K562 (cell line): ENCODE results near the gene HES3. TPM values are rescaled to one million over a fixed set of nuclear protein-coding genes. Genes with fewer than 3 reads are reported as not detected.

Experiments
- CBX3 ChIP-seq, 2 experiments: IDR thresholded peaks; 1 replicate in 1 of 2; 2 replicates in 1 of 2; pipeline ENCODE4 v1.6.1; 2012; ENCODE audit warnings: inconsistent platforms in 2 of 2, low read length in 2 of 2, borderline replicate concordance in 1 of 2, control low read depth in 1 of 2
- CREB1 ChIP-seq, 2 experiments: sonication (generic) in 1 of 2; formaldehyde crosslinking in 1 of 2; IDR thresholded peaks; 2 replicates each; pipeline versions ENCODE4 v1.6.1 to v1.8.0; 2012 to 2022; ENCODE audit warnings: inconsistent platforms in 1 of 2, mild to moderate bottlenecking in 1 of 2, missing genetic modification reagents in 1 of 2, moderate library complexity in 1 of 2
- GABPB1 ChIP-seq: sonication (generic); formaldehyde crosslinking; IDR thresholded peaks from 2 replicates; pipeline ENCODE4 v1.8.0; 2022; ENCODE audit warnings: mild to moderate bottlenecking, missing genetic modification reagents
- HNRNPLL ChIP-seq: fragments of 200-400 bp; formaldehyde crosslinking; IDR thresholded peaks from 2 replicates; pipeline ENCODE4 v1.6.1; 2017; ENCODE audit warnings: low read length, low read depth, mild to moderate bottlenecking; ENCODE audit not compliant: poor library complexity, severe bottlenecking
- JUN ChIP-seq, 2 experiments: sonication (generic) in 1 of 2; formaldehyde crosslinking in 1 of 2; IDR thresholded peaks; 2 replicates each; pipeline versions ENCODE4 v1.6.1 to v1.8.0; 2012 to 2022; ENCODE audit warnings: borderline replicate concordance in 2 of 2, mild to moderate bottlenecking in 2 of 2, improper control_type of control experiment in 1 of 2, low read depth in 1 of 2, low read length in 1 of 2, missing genetic modification reagents in 1 of 2
- MAFG ChIP-seq: fragments of 450-650 bp; conservative IDR thresholded peaks from 2 replicates; pipeline ENCODE4 v1.6.1; 2016; ENCODE audit warnings: missing genetic modification characterization, missing compliant biosample characterization
- MTA3 ChIP-seq: fragments of 450-650 bp; formaldehyde crosslinking; IDR thresholded peaks from 2 replicates; pipeline ENCODE4 v1.6.1; 2017; ENCODE audit warnings: mild to moderate bottlenecking, borderline replicate concordance
- MXI1 ChIP-seq: IDR thresholded peaks from 2 replicates; pipeline ENCODE4 v1.6.1; 2011; ENCODE audit warnings: low read depth, mild to moderate bottlenecking, improper control_type of control experiment, low read length
- PHF21A ChIP-seq: fragments of 450-650 bp; IDR thresholded peaks from 2 replicates; pipeline ENCODE4 v1.6.1; 2017; ENCODE audit warnings: low read depth, borderline replicate concordance
- PRMT5 ChIP-seq: sonication (generic); formaldehyde crosslinking; IDR thresholded peaks from 2 replicates; pipeline ENCODE4 v1.5.0; 2020; ENCODE audit warnings: missing genetic modification reagents
- TAF15 ChIP-seq: fragments of 200-400 bp; formaldehyde crosslinking; IDR thresholded peaks from 2 replicates; pipeline ENCODE4 v1.6.1; 2017; ENCODE audit warnings: mild to moderate bottlenecking, low read depth, low read length, moderate library complexity
- TBP ChIP-seq: optimal IDR thresholded peaks from 2 replicates; pipeline ENCODE3; 2011; ENCODE audit warnings: low read depth, low read length, improper control_type of control experiment
- ZBTB1 ChIP-seq: sonication (generic); formaldehyde crosslinking; IDR thresholded peaks from 2 replicates; pipeline ENCODE4 v1.8.1; 2023; ENCODE audit warnings: missing genetic modification reagents, low read depth, mild to moderate bottlenecking, borderline replicate concordance
- ZNF175 ChIP-seq: fragments of 200-800 bp; sonication (Bioruptor generic); IDR thresholded peaks from 2 replicates; pipeline ENCODE4 v1.6.1; 2016; ENCODE audit warnings: low read depth, mild to moderate bottlenecking, missing genetic modification characterization, missing compliant biosample characterization
- ZNF197 ChIP-seq: fragments of 200-800 bp; sonication (Bioruptor generic); IDR thresholded peaks from 2 replicates; pipeline ENCODE4 v1.6.1; 2016; ENCODE audit warnings: low read depth, missing genetic modification characterization, missing compliant biosample characterization
- polyA plus RNA-seq, 8 experiments: library from polyadenylated mRNA; depleted of rRNA in 4 of 8; stranded (reverse) in 5 of 8; unstranded in 3 of 8; fragments of >200 nt; fragmentation: Nextera tagmentation in 2 of 8; fragmentation: Illumina TruSeq in 1 of 8; extraction: Ambion mirVana in 2 of 8; extraction: Trizol in 1 of 8; gene quantifications; 2 replicates each; pipeline versions ENCODE4 v1.2.1 to v1.2.3, GENCODE V29; 2011 to 2014; ENCODE audit warnings: inconsistent platforms in 1 of 8, missing spikeins in 1 of 8
- total RNA-seq, 7 experiments: library from RNA; depleted of rRNA in 6 of 7; stranded (reverse); fragments of >200 nt in 6 of 7; fragmentation: Illumina TruSeq in 2 of 7; extraction: Trizol in 2 of 7; gene quantifications; 2 replicates each; pipeline versions ENCODE4 v1.2.1 to v1.2.3, GENCODE V29; 2011 to 2021; ENCODE audit warnings: low replicate concordance in 1 of 7
- TF ChIP-seq, protein P1 (sequence below): conservative IDR thresholded peaks from 2 replicates; pipeline ENCODE4 v1.6.1; 2011; ENCODE audit warnings: low read depth, mild to moderate bottlenecking, low read length; ENCODE audit not compliant: control insufficient read depth
- TF ChIP-seq, protein P2 (sequence below), 2 experiments: fragments of 450-650 bp; conservative IDR thresholded peaks; 2 replicates each; pipeline ENCODE4 v1.6.1; 2017; ENCODE audit warnings: mild to moderate bottlenecking in 2 of 2, moderate library complexity in 2 of 2
- TF ChIP-seq, protein P3 (sequence below): sonication (generic); IDR thresholded peaks from 2 replicates; pipeline ENCODE4 v1.6.1; 2016
- TF ChIP-seq, protein P4 (sequence below): sonication (generic); formaldehyde crosslinking; IDR thresholded peaks from 2 replicates; pipeline ENCODE4 v1.8.0; 2022; ENCODE audit warnings: mild to moderate bottlenecking, missing genetic modification reagents
- TF ChIP-seq, protein P5 (sequence below): sonication (generic); formaldehyde crosslinking; IDR thresholded peaks from 2 replicates; pipeline ENCODE4 v1.9.0; 2022; ENCODE audit warnings: mild to moderate bottlenecking, missing genetic modification reagents

The HES3 gene
- total and polyA plus RNA-seq, 9 of the 15 experiments (the other 6 are each of a cell fraction or from before 2014, with no cell fraction given), result not detected

DNA sequence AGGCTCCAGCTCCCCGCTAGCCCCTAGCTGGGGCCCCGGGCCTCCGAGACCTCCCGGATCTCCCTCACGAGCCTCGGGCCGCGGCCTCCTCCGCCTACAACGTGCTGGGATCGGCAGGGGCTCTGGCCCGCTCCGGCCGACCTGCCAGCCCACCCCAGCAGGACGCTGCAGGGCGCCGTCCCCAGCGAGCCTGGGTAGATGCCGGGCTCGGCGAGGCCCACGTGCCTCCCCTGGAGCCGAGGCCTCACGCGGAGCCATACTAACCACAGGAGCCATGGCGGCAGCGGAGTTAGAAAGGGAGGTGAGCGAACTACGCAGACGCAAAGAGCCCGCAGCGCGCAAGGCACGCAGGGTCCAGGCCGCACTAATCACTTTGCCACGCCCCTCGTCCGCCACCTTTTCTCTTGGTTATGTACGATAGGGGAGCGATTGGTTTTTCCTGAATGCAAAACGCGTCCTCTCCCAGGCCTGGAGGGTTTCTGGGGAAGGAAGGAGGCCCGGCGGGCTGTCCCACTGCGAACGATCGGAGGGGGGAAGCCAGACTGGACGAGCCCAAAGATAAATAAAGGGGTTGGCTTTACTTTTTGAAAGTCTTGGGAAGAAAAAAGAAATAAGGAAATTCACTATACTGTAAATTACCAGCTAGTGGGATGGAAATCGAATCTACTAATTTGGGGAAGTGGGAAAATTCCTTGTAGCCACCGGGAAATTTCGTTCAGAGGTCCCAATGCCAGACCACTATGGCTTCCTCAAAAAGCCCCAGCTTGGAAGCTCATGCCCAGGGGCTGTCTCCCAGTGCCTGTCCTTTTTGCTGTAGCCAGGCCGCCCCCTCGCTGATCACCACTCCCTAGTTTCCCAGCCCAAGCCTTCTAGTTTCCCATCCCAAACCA is 44.4 kb upstream of the HES3 start, which contains the start of gene RPL22 (continued):
- TF ChIP-seq, protein P1, sequence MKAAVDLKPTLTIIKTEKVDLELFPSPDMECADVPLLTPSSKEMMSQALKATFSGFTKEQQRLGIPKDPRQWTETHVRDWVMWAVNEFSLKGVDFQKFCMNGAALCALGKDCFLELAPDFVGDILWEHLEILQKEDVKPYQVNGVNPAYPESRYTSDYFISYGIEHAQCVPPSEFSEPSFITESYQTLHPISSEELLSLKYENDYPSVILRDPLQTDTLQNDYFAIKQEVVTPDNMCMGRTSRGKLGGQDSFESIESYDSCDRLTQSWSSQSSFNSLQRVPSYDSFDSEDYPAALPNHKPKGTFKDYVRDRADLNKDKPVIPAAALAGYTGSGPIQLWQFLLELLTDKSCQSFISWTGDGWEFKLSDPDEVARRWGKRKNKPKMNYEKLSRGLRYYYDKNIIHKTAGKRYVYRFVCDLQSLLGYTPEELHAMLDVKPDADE, result peak; percentile 90
- no peak; the same call in 1 of the 2 replicates for TF ChIP-seq PHF21A
- peak; percentile 53 for TF ChIP-seq MXI1
- TF ChIP-seq, protein P2, sequence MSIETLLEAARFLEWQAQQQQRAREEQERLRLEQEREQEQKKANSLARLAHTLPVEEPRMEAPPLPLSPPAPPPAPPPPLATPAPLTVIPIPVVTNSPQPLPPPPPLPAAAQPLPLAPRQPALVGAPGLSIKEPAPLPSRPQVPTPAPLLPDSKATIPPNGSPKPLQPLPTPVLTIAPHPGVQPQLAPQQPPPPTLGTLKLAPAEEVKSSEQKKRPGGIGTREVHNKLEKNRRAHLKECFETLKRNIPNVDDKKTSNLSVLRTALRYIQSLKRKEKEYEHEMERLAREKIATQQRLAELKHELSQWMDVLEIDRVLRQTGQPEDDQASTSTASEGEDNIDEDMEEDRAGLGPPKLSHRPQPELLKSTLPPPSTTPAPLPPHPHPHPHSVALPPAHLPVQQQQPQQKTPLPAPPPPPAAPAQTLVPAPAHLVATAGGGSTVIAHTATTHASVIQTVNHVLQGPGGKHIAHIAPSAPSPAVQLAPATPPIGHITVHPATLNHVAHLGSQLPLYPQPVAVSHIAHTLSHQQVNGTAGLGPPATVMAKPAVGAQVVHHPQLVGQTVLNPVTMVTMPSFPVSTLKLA (conservative IDR thresholded peaks at IDR 0.05), result peak; percentile 94 to 97
- TF ChIP-seq TAF15, result no peak
- TF ChIP-seq JUN (IDR thresholded peaks at IDR 0.05; ENCODE audit: borderline replicate concordance, low read depth, low read length), result peak; percentile 70; the same call in 1 of the 2 replicates
- TF ChIP-seq JUN (CRISPR knock-in tag; IDR thresholded peaks at IDR 0.05; ENCODE audit: borderline replicate concordance), result peak; percentile 81; the same call in 1 of the 2 replicates
- peak; percentile 100 for TF ChIP-seq HNRNPLL
- TF ChIP-seq, protein P3, sequence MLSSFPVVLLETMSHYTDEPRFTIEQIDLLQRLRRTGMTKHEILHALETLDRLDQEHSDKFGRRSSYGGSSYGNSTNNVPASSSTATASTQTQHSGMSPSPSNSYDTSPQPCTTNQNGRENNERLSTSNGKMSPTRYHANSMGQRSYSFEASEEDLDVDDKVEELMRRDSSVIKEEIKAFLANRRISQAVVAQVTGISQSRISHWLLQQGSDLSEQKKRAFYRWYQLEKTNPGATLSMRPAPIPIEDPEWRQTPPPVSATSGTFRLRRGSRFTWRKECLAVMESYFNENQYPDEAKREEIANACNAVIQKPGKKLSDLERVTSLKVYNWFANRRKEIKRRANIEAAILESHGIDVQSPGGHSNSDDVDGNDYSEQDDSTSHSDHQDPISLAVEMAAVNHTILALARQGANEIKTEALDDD, result peak; percentile 3; the same call in 1 of the 2 replicates
- TF ChIP-seq, protein P4, sequence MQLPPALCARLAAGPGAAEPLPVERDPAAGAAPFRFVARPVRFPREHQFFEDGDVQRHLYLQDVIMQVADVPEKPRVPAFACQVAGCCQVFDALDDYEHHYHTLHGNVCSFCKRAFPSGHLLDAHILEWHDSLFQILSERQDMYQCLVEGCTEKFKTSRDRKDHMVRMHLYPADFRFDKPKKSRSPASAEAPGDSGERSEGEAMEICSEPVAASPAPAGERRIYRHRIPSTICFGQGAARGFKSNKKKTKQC, result peak; percentile 93
- peak; percentile 84 for TF ChIP-seq GABPB1
- TF ChIP-seq, protein P5, sequence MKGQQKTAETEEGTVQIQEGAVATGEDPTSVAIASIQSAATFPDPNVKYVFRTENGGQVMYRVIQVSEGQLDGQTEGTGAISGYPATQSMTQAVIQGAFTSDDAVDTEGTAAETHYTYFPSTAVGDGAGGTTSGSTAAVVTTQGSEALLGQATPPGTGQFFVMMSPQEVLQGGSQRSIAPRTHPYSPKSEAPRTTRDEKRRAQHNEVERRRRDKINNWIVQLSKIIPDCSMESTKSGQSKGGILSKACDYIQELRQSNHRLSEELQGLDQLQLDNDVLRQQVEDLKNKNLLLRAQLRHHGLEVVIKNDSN (CRISPR knock-in tag), result peak; percentile 86
- TF ChIP-seq TBP, result peak; percentile 97
- peak in 1 of 2 experiments; percentile 59; a peak in 1 of 3 replicates for TF ChIP-seq CBX3 (IDR thresholded peaks at IDR 0.05; ENCODE audit: borderline replicate concordance in 1 of 2, low read length in 2 of 2)
- peak; percentile 75; the same call in 1 of the 2 replicates for TF ChIP-seq MTA3
- TF ChIP-seq ZNF197 (CRISPR knock-in tag), result no peak
- TF ChIP-seq ZBTB1 (CRISPR knock-in tag), result peak; percentile 20; the same call in 1 of the 2 replicates
- TF ChIP-seq ZNF175 (CRISPR knock-in tag), result no peak; the same call in 1 of the 2 replicates
- peak; percentile 89 for TF ChIP-seq PRMT5 (CRISPR knock-in tag)
- peak; percentile 76 for TF ChIP-seq CREB1 (IDR thresholded peaks at IDR 0.05)
- peak; percentile 82 for TF ChIP-seq CREB1 (CRISPR knock-in tag; IDR thresholded peaks at IDR 0.05)
- no peak for TF ChIP-seq MAFG (tag)
